SK-N-SH (cell line): ENCODE data around the gene SMARCD3. TPM values are rescaled to one million over a fixed set of nuclear protein-coding genes. Genes with fewer than 3 reads are reported as not detected.

Experiments used
- CTCF ChIA-PET: fragments of 300-600, 350-600 bp; formaldehyde crosslinking; extraction: SDS; loops from one replicate; lab custom pipeline; 2021; lab: Yijun Ruan, JAX
- POLR2A ChIA-PET: fragments of 350-600 bp; sonication (Branson Sonifier 250); formaldehyde crosslinking; extraction: SDS; loops from one replicate; lab custom pipeline; 2020; ENCODE audit warnings: antibody characterized with exemption, inconsistent platforms; lab: Yijun Ruan, JAX
- DNase-seq: peaks from one replicate; pipeline ENCODE4 v3.0.0; 2012
- H2AFZ ChIP-seq: fragments of 200-600 bp; sonication (generic); 2 replicates; pipeline ENCODE4 v1.8.1; 2016; ENCODE audit warnings: antibody characterized with exemption, mild to moderate bottlenecking, low read depth
- H3F3A ChIP-seq: fragments of 200-600 bp; sonication (generic); replicated peaks from 2 replicates; pipeline ENCODE3; 2016; ENCODE audit warnings: antibody characterized with exemption, mild to moderate bottlenecking; ENCODE audit not compliant: insufficient read depth
- H3K27ac ChIP-seq, 2 experiments: fragments of 200-500 bp in 1 of 2; fragments of 200-600 bp in 1 of 2; sonication (Bioruptor generic) in 1 of 2; sonication (generic), shearing (Covaris generic) in 1 of 2; 2 replicates each; pipeline versions ENCODE4 v1.5.1 to v1.6.1; 2014 to 2016; ENCODE audit warnings: low read depth in 2 of 2, inconsistent platforms in 1 of 2, low read length in 1 of 2, mild to moderate bottlenecking in 1 of 2, mixed read lengths in 1 of 2
- H3K27me3 ChIP-seq: fragments of 200-600 bp; sonication (generic), shearing (Covaris generic); 2 replicates; pipeline ENCODE4 v1.6.1; 2016; ENCODE audit warnings: mixed run types; ENCODE audit not compliant: insufficient read depth
- H3K36me3 ChIP-seq, 2 experiments: fragments of 200-500 bp in 1 of 2; fragments of 200-600 bp in 1 of 2; sonication (Bioruptor generic) in 1 of 2; sonication (generic) in 1 of 2; replicated peaks in 1 of 2; 2 replicates each; pipeline versions ENCODE3 to v1.5.1; 2014 to 2016; ENCODE audit warnings: low read length in 1 of 2, mild to moderate bottlenecking in 1 of 2; ENCODE audit not compliant: insufficient read depth in 2 of 2, control insufficient read depth in 1 of 2
- H3K4me1 ChIP-seq, 2 experiments: fragments of 200-500 bp in 1 of 2; fragments of 200-600 bp in 1 of 2; sonication (Bioruptor generic) in 1 of 2; sonication (generic), shearing (Covaris generic) in 1 of 2; 2 replicates each; pipeline versions ENCODE4 v1.5.1 to v1.6.1; 2014 to 2016; ENCODE audit warnings: low read depth in 1 of 2, low read length in 1 of 2, mixed run types in 1 of 2; ENCODE audit not compliant: insufficient read depth in 2 of 2, control insufficient read depth in 1 of 2
- H3K4me2 ChIP-seq: fragments of 200-600 bp; sonication (generic), shearing (Covaris generic); 2 replicates; pipeline ENCODE4 v1.6.1; 2017; ENCODE audit warnings: mixed run types
- H3K4me3 ChIP-seq, 2 experiments: fragments of 200-500 bp in 1 of 2; fragments of 200-600 bp in 1 of 2; sonication (Bioruptor generic) in 1 of 2; sonication (generic), shearing (Covaris generic) in 1 of 2; 2 replicates each; pipeline versions ENCODE4 v1.5.1 to v1.8.1; 2014 to 2016; ENCODE audit warnings: low read depth in 2 of 2, inconsistent platforms in 1 of 2, low read length in 1 of 2, mild to moderate bottlenecking in 1 of 2, mixed read lengths in 1 of 2, moderate library complexity in 1 of 2
- H3K79me2 ChIP-seq: fragments of 200-600 bp; sonication (generic); 2 replicates; pipeline ENCODE4 v1.8.1; 2017; ENCODE audit warnings: mild to moderate bottlenecking; ENCODE audit not compliant: insufficient read depth
- H3K9ac ChIP-seq: fragments of 200-600 bp; sonication (generic); 2 replicates; pipeline ENCODE4 v1.6.1; 2017; ENCODE audit warnings: mixed run types
- H3K9me2 ChIP-seq: fragments of 200-600 bp; sonication (generic); 2 replicates; pipeline ENCODE4 v1.6.1; 2017; ENCODE audit warnings: mixed run types
- H3K9me3 ChIP-seq: fragments of 200-600 bp; sonication (generic); 2 replicates; pipeline ENCODE4 v1.6.1; 2017; ENCODE audit warnings: mixed run types, mild to moderate bottlenecking, moderate library complexity
- H4K20me1 ChIP-seq: fragments of 200-600 bp; sonication (generic); 2 replicates; pipeline ENCODE4 v1.6.1; 2017; ENCODE audit warnings: mild to moderate bottlenecking, mixed run types; ENCODE audit not compliant: insufficient read depth
- CHD2 ChIP-seq: fragments of 150-350 bp; IDR thresholded peaks from 2 replicates; pipeline ENCODE4 v1.6.1; 2018; ENCODE audit warnings: low read length; ENCODE audit not compliant: partially characterized antibody
- FOXM1 ChIP-seq: IDR thresholded peaks from 2 replicates; pipeline ENCODE4 v1.4.0; 2012; ENCODE audit warnings: low read depth, mild to moderate bottlenecking
- GABPA ChIP-seq: IDR thresholded peaks from 2 replicates; pipeline ENCODE4 v1.4.0; 2012; ENCODE audit warnings: low read depth, mild to moderate bottlenecking
- JUND ChIP-seq: IDR thresholded peaks from 2 replicates; pipeline ENCODE4 v1.4.0; 2012
- MEF2A ChIP-seq: IDR thresholded peaks from 2 replicates; pipeline ENCODE4 v1.4.0; 2012; ENCODE audit warnings: low read depth, borderline replicate concordance
- NRF1 ChIP-seq: IDR thresholded peaks from 2 replicates; pipeline ENCODE4 v1.6.1; 2012; ENCODE audit warnings: low read depth, mild to moderate bottlenecking, low read length
- POLR2AphosphoS5 ChIP-seq: IDR thresholded peaks from 2 replicates; pipeline ENCODE4 v1.6.1; 2012; ENCODE audit warnings: low read depth, low read length
- RCOR1 ChIP-seq: fragments of 150-350 bp; IDR thresholded peaks from 2 replicates; pipeline ENCODE4 v1.6.1; 2017; ENCODE audit warnings: antibody characterized with exemption, low read length
- RXRA ChIP-seq: IDR thresholded peaks from 2 replicates; pipeline ENCODE4 v1.4.0; 2012; ENCODE audit warnings: low read depth, mild to moderate bottlenecking, borderline replicate concordance
- SMC3 ChIP-seq: IDR thresholded peaks from 2 replicates; pipeline ENCODE4 v1.6.1; 2012; ENCODE audit warnings: low read depth, low read length, improper control_type of control experiment
- TAF1 ChIP-seq: IDR thresholded peaks from 2 replicates; pipeline ENCODE4 v1.6.1; 2012; ENCODE audit warnings: low read depth, mild to moderate bottlenecking, low read length, moderate library complexity, borderline replicate concordance
- TCF12 ChIP-seq: IDR thresholded peaks from 2 replicates; pipeline ENCODE4 v1.4.0; 2012
- TEAD4 ChIP-seq: IDR thresholded peaks from 2 replicates; pipeline ENCODE4 v1.4.0; 2012; ENCODE audit warnings: mild to moderate bottlenecking, borderline replicate concordance; ENCODE audit not compliant: insufficient read depth
- USF1 ChIP-seq: IDR thresholded peaks from 2 replicates; pipeline ENCODE4 v1.4.0; 2012; ENCODE audit warnings: low read depth, borderline replicate concordance
- YY1 ChIP-seq: IDR thresholded peaks from 2 replicates; pipeline ENCODE4 v1.4.0; 2012; ENCODE audit warnings: low read depth, mild to moderate bottlenecking
- WGBS: methylation state at CpG from one replicate; pipeline ENCODE4 v1.1.6; 2017; ENCODE audit warnings: low lambda C conversion rate; 5-methylcytosine and 5-hydroxymethylcytosine counted together
- polyA plus RNA-seq, 3 experiments: library from polyadenylated mRNA; depleted of rRNA; stranded (reverse); fragments of >200 nt; gene quantifications; 2 replicates each; pipeline ENCODE4 v1.2.3, GENCODE V29; 2012
- TF ChIP-seq, protein P1 (sequence below): IDR thresholded peaks from 2 replicates; pipeline ENCODE4 v1.4.0; 2012; ENCODE audit warnings: low read depth, borderline replicate concordance
- TF ChIP-seq, protein P2 (sequence below): IDR thresholded peaks from 2 replicates; pipeline ENCODE4; 2012

The SMARCD3 gene
- polyA plus RNA-seq, 1 of the 3 experiments (the other 2 are of a cell fraction) = 62.8 TPM

DNA sequence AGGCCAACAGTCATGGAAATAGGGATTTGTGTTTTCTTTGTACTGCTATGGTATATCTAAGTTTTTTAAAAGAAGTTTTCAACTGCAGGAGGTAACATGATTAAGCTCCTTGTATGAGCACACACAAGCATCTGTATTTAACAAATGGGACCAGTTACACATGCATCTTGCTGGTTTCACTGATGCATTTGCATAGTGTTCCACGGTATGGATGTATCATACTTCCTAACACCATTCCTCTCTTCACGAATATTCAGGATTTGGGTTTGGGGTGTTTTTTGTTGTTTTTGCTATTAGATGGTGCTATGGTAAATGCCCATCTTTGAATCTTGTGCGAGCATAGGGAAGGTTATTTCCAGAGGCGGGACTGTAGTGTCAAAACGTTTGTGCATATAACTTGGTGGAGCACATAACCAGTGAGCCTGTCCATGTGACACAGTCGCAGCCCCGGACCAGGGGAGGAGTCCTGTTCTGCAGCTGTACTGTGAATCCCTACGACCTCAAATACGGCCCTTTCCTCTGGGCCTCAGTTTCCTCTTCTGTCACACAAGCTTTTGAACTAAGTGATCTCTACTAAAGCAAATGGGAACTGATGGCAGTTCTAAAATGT lies 40.1 kb downstream of the SMARCD3 start:
- Histone ChIP-seq H3K79me2 (no peaks in the 10 kb centered on the region), H3K36me3 (peaks cover 4 to 8% of the 10 kb centered on the region in 2 experiments), H3K9me3 (no peaks in the 10 kb centered on the region), H3K27me3 (peaks cover 33% of the 10 kb centered on the region), H4K20me1 (0 out of 2 replicates have a peak, but pooled peaks cover 9% of the 10 kb centered on the region), H2AFZ (no peak overlapping the region), H3K4me3 (no peak overlapping the region), H3F3A (no peaks in the 10 kb centered on the region), H3K4me1 (no peaks in the 10 kb centered on the region), H3K9me2 (no peaks in the 10 kb centered on the region), H3K4me2 (no peak overlapping the region), H3K9ac (no peak overlapping the region), H3K27ac (no peak overlapping the region)
- no peak for DNase-seq
- CTCF ChIA-PET = interaction anchor here (0.7 to 0.9 kb wide), 2 partner anchors 19 to 36 kb away, joined by 3 read pairs; partner anchors contain the start of gene ABCF2
- POLR2A ChIA-PET = interaction anchor here (0.6 to 0.9 kb wide), 2 partner anchors 19 to 21 kb away, joined by 3 read pairs; partner anchors contain the start of gene ABCF2
- 64% methylated on average over 9 of the region's 9 CpGs for WGBS
- TF ChIP-seq, protein P1, sequence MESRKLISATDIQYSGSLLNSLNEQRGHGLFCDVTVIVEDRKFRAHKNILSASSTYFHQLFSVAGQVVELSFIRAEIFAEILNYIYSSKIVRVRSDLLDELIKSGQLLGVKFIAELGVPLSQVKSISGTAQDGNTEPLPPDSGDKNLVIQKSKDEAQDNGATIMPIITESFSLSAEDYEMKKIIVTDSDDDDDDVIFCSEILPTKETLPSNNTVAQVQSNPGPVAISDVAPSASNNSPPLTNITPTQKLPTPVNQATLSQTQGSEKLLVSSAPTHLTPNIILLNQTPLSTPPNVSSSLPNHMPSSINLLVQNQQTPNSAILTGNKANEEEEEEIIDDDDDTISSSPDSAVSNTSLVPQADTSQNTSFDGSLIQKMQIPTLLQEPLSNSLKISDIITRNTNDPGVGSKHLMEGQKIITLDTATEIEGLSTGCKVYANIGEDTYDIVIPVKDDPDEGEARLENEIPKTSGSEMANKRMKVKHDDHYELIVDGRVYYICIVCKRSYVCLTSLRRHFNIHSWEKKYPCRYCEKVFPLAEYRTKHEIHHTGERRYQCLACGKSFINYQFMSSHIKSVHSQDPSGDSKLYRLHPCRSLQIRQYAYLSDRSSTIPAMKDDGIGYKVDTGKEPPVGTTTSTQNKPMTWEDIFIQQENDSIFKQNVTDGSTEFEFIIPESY = no peak
- no peak for TF ChIP-seq RCOR1
- no peak for TF ChIP-seq TEAD4
- TF ChIP-seq, protein P2, sequence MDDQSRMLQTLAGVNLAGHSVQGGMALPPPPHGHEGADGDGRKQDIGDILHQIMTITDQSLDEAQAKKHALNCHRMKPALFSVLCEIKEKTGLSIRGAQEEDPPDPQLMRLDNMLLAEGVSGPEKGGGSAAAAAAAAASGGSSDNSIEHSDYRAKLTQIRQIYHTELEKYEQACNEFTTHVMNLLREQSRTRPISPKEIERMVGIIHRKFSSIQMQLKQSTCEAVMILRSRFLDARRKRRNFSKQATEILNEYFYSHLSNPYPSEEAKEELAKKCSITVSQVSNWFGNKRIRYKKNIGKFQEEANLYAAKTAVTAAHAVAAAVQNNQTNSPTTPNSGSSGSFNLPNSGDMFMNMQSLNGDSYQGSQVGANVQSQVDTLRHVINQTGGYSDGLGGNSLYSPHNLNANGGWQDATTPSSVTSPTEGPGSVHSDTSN = no peak
- no peak for TF ChIP-seq NRF1
- TF ChIP-seq SMC3 = no peak
- no peak for TF ChIP-seq YY1
- no peak for TF ChIP-seq GABPA

DNA sequence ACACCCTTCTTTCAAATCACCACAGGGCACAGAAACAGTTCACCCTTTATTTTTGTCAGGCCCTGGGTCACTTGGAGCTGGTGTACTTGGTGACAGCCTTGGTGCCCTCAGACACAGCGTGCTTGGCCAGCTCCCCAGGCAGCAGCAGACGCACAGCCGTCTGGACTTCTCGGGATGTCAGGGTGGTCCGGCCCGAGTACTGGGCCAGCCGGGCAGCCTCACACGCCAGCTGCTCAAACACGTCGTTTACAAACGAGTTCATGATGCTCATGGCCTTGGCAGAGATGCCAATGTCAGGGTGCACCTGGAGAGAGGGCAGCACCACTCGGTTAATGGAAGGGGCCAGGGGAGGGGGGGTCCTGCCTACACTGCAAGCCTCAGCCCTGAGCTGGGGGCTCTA lies 40.7 kb downstream of the SMARCD3 start:
- WGBS = 61% methylated on average over 12 of the region's 12 CpGs
- Histone ChIP-seq H3F3A (no peaks in the 10 kb centered on the region), H4K20me1 (0 out of 2 replicates have a peak, but pooled peaks cover 9% of the 10 kb centered on the region), H3K79me2 (no peaks in the 10 kb centered on the region), H2AFZ (no peak overlapping the region), H3K27me3 (peaks cover 39% of the 10 kb centered on the region), H3K4me3 (no peak overlapping the region), H3K4me2 (no peak overlapping the region), H3K27ac (no peak overlapping the region), H3K9me3 (no peaks in the 10 kb centered on the region), H3K36me3 (peaks cover 0 to 3% of the 10 kb centered on the region in 2 experiments), H3K9ac (no peak overlapping the region), H3K4me1 (no peaks in the 10 kb centered on the region), H3K9me2 (no peaks in the 10 kb centered on the region)
- DNase-seq = no peak
- CTCF ChIA-PET = interaction anchor here (0.9 to 1.0 kb wide), 3 partner anchors 37 to 96 kb away, joined by 3 to 4 read pairs (median 3); no protein-coding TSS in a partner anchor
- TF ChIP-seq TCF12 (no peak), FOXM1 (no peak), USF1 (no peak), MEF2A (no peak), CHD2 (no peak), TAF1 (no peak), POLR2AphosphoS5 (no peak), JUND (no peak), RXRA (no peak)
- TF ChIP-seq, protein P1 = no peak
- TF ChIP-seq, protein P2 = no peak
- POLR2A ChIA-PET = no interaction called here
